Measurements from ENCODE around the gene MARCHF9.
A peak's percentile ranks its signal among the peaks of the same experiment; 100 is the strongest.

The MARCHF9 gene

GRCh38 chr12:57752668-57753000 lies 2.3 kb upstream of the MARCHF9 start:
- no peak overlapping the region for H2BK5ac ChIP-seq (ENCODE audit: low read depth, low read length, poor library complexity, severe bottlenecking)
- H2BK12ac ChIP-seq (ENCODE audit: low read length in 2 of 2) = no peak overlapping the region
- H3K4me3 ChIP-seq (ENCODE audit: insufficient read depth in 1 of 2, low read depth in 1 of 2, low read length in 2 of 2) = peak overlapping the region in 1 of 2 experiments; percentile 89
- 14% methylated on average over 3 of the region's 5 CpGs for WGBS
- no peak overlapping the region for H3K4ac ChIP-seq (ENCODE audit: low read depth in 1 of 2, low read length in 2 of 2)
- peaks cover 21% of the 10 kb centered on the region for H3K4me1 ChIP-seq (ENCODE audit: control insufficient read depth, insufficient read depth, low read depth, low read length)
- no peaks in the 10 kb centered on the region for H3K9me3 ChIP-seq (ENCODE audit: control insufficient read depth, low read length)
- no peak overlapping the region for H3K14ac ChIP-seq (ENCODE audit: low read length in 2 of 2)
- no peak for DNase-seq
- peaks cover 9% of the 10 kb centered on the region for H3K79me1 ChIP-seq (replicated peaks; ENCODE audit: low read length, poor library complexity, severe bottlenecking)
- H3K18ac ChIP-seq (ENCODE audit: low read depth in 1 of 2, low read length in 2 of 2) = peak overlapping the region; percentile 50 to 85
- H3K27ac ChIP-seq (ENCODE audit: low read length, poor library complexity, severe bottlenecking) = peak overlapping the region; percentile 40
- no peak overlapping the region for H2AK5ac ChIP-seq (ENCODE audit: low read length, severe bottlenecking)
- H2BK15ac ChIP-seq (ENCODE audit: low read depth, poor library complexity, severe bottlenecking) = no peak overlapping the region
- no peak overlapping the region for H3K23ac ChIP-seq (ENCODE audit: low read length in 2 of 2)
- peak overlapping the region; percentile 50 for H3K9ac ChIP-seq (ENCODE audit: low read length)
- no peak overlapping the region for H4K91ac ChIP-seq (ENCODE audit: low read length)
- H3K27me3 ChIP-seq (ENCODE audit: control insufficient read depth in 1 of 2, insufficient read depth in 1 of 2, low read length in 2 of 2) = peaks cover 11 to 23% of the 10 kb centered on the region in 2 experiments
- H3K4me2 ChIP-seq (ENCODE audit: low read length, poor library complexity, severe bottlenecking) = peak overlapping the region; percentile 76
- peaks cover 22 to 34% of the 10 kb centered on the region in 2 experiments for H3K36me3 ChIP-seq (ENCODE audit: control insufficient read depth in 1 of 2, insufficient read depth in 2 of 2, low read depth in 1 of 2, low read length in 2 of 2)
- H2AFZ ChIP-seq (ENCODE audit: low read depth, low read length) = no peak overlapping the region
- H2BK120ac ChIP-seq (ENCODE audit: low read depth, low read length) = peak overlapping the region; percentile 74
- H4K8ac ChIP-seq (ENCODE audit: low read length) = peak overlapping the region; percentile 56

DNA sequence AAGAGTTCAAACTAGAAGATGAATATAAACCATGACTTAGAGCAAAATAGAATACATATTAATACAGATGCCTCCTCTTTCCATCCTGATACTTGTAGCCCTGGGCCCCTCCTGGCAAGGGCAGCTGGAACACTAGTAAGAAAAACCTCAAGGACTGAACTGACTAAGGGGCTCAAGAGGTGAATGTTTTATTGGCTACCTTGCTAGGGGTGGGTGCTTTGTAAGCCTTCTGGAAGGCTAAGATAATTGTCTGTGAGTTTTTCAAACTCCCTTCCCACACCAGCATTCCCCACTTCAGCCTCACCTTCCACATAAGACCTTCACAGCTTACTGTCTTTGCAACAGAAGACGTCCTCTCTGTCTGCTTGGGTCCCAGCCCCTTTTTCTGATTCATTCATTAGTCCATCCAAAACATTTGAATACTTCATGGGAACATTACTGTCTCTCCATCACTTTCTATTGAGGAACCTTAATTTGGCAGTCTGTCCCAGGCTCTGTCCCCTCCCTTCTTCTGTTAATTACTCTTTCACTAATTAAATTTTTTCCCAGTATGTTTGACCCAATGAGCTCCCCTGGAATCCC lies 1.1 kb upstream of the MARCHF9 start:
- Histone ChIP-seq H2BK12ac (ENCODE audit: low read length in 2 of 2) (no peak overlapping the region), H3K79me1 (replicated peaks; ENCODE audit: low read length, poor library complexity, severe bottlenecking) (peaks cover 4% of the 10 kb centered on the region), H3K27me3 (ENCODE audit: control insufficient read depth in 1 of 2, insufficient read depth in 1 of 2, low read length in 2 of 2) (peaks cover 11 to 23% of the 10 kb centered on the region in 2 experiments), H3K27ac (ENCODE audit: low read length, poor library complexity, severe bottlenecking) (no peak overlapping the region), H2BK15ac (ENCODE audit: low read depth, poor library complexity, severe bottlenecking) (no peak overlapping the region), H2AK5ac (ENCODE audit: low read length, severe bottlenecking) (no peak overlapping the region), H3K18ac (ENCODE audit: low read depth in 1 of 2, low read length in 2 of 2) (no peak overlapping the region), H3K9ac (ENCODE audit: low read length) (no peak overlapping the region), H3K36me3 (ENCODE audit: control insufficient read depth in 1 of 2, insufficient read depth in 2 of 2, low read depth in 1 of 2, low read length in 2 of 2) (peaks cover 21 to 27% of the 10 kb centered on the region in 2 experiments), H3K4ac (ENCODE audit: low read depth in 1 of 2, low read length in 2 of 2) (no peak overlapping the region), H3K4me2 (ENCODE audit: low read length, poor library complexity, severe bottlenecking) (no peak overlapping the region), H2BK5ac (ENCODE audit: low read depth, low read length, poor library complexity, severe bottlenecking) (no peak overlapping the region), H4K91ac (ENCODE audit: low read length) (no peak overlapping the region), H3K4me1 (ENCODE audit: control insufficient read depth, insufficient read depth, low read depth, low read length) (peaks cover 21% of the 10 kb centered on the region), H4K8ac (ENCODE audit: low read length) (no peak overlapping the region), H2AFZ (ENCODE audit: low read depth, low read length) (no peak overlapping the region), H2BK120ac (ENCODE audit: low read depth, low read length) (no peak overlapping the region), H3K14ac (ENCODE audit: low read length in 2 of 2) (no peak overlapping the region), H3K4me3 (ENCODE audit: insufficient read depth in 1 of 2, low read depth in 1 of 2, low read length in 2 of 2) (no peak overlapping the region), H3K9me3 (ENCODE audit: control insufficient read depth, low read length) (no peaks in the 10 kb centered on the region), H3K23ac (ENCODE audit: low read length in 2 of 2) (no peak overlapping the region)
- no peak for DNase-seq
- 22% methylated on average over 1 of the region's 1 CpG for WGBS

DNA sequence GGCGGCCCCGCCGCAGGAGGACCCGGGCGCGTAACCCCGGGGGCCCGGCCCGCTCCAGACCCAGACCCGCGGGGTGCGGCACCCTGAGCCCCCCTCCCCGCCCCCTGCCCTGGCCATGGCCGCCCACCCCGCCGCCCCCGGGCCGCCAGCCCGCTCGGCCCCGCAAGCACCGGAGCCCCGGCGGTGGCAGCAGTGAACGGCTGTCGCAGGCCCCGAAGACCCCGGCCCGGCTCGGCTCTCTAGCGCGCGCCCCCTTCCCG lies 221 bp downstream of the MARCHF9 start:
- Histone ChIP-seq H3K18ac (ENCODE audit: low read depth in 1 of 2, low read length in 2 of 2) (no peak overlapping the region), H3K23ac (ENCODE audit: low read length in 2 of 2) (no peak overlapping the region), H3K4ac (ENCODE audit: low read depth in 1 of 2, low read length in 2 of 2) (no peak overlapping the region), H2BK5ac (ENCODE audit: low read depth, low read length, poor library complexity, severe bottlenecking) (no peak overlapping the region), H4K91ac (ENCODE audit: low read length) (no peak overlapping the region), H3K36me3 (ENCODE audit: control insufficient read depth in 1 of 2, insufficient read depth in 2 of 2, low read depth in 1 of 2, low read length in 2 of 2) (peaks cover 12 to 23% of the 10 kb centered on the region in 2 experiments), H2BK15ac (ENCODE audit: low read depth, poor library complexity, severe bottlenecking) (no peak overlapping the region), H3K14ac (ENCODE audit: low read length in 2 of 2) (no peak overlapping the region), H2BK120ac (ENCODE audit: low read depth, low read length) (no peak overlapping the region), H3K9ac (ENCODE audit: low read length) (no peak overlapping the region), H3K4me3 (ENCODE audit: insufficient read depth in 1 of 2, low read depth in 1 of 2, low read length in 2 of 2) (peak overlapping the region in 1 of 2 experiments; percentile 75), H3K4me1 (ENCODE audit: control insufficient read depth, insufficient read depth, low read depth, low read length) (peaks cover 21% of the 10 kb centered on the region), H3K27me3 (ENCODE audit: control insufficient read depth in 1 of 2, insufficient read depth in 1 of 2, low read length in 2 of 2) (peaks cover 11 to 23% of the 10 kb centered on the region in 2 experiments), H2AFZ (ENCODE audit: low read depth, low read length) (no peak overlapping the region), H2BK12ac (ENCODE audit: low read length in 2 of 2) (no peak overlapping the region), H3K9me3 (ENCODE audit: control insufficient read depth, low read length) (no peaks in the 10 kb centered on the region), H4K8ac (ENCODE audit: low read length) (no peak overlapping the region), H3K79me1 (replicated peaks; ENCODE audit: low read length, poor library complexity, severe bottlenecking) (no peaks in the 10 kb centered on the region), H3K4me2 (ENCODE audit: low read length, poor library complexity, severe bottlenecking) (peak overlapping the region; percentile 96), H2AK5ac (ENCODE audit: low read length, severe bottlenecking) (no peak overlapping the region), H3K27ac (ENCODE audit: low read length, poor library complexity, severe bottlenecking) (no peak overlapping the region)
- no peak for DNase-seq
- WGBS = 0% methylated on average over 6 of the region's 34 CpGs

DNA sequence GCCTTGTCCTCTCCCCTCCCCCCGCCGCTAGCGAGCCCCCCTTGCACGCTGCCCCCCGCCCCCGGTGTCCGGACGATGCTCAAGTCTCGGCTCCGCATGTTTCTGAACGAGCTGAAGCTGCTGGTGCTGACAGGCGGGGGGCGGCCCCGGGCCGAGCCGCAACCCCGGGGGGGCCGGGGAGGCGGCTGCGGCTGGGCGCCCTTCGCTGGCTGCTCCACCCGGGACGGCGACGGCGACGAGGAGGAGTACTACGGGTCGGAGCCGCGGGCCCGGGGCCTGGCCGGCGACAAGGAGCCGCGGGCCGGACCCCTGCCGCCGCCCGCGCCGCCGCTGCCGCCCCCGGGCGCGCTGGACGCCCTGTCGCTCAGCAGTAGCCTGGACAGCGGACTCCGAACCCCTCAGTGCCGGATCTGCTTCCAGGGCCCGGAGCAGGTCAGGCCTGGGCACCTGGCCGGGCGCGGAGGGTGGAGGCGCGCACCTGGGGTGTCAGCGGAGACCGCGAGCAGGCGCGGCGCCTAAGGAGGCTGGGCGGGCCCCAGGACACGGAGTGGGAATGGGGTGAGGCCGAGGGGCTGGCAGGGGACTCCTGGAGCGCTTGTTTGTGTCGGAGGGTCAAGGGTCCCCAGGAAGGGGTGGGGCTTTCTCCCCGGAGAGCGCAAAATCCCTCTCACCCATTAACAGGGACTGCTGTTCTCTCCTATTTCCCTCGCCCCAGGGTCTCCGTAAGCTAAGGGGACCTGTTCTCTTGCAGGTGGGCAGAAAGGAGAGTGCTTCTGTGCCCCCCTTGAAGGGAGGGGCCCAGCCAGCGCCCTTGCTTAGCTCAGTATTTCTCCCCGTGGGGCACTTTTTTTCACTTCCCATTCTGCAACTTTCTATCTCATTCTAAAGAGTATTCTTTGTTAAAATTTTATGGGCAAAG lies 810 bp downstream of the MARCHF9 start:
- Histone ChIP-seq H3K23ac (ENCODE audit: low read length in 2 of 2) (peak overlapping the region in 1 of 2 experiments; percentile 70), H3K79me1 (replicated peaks; ENCODE audit: low read length, poor library complexity, severe bottlenecking) (no peaks in the 10 kb centered on the region), H2AK5ac (ENCODE audit: low read length, severe bottlenecking) (no peak overlapping the region), H2BK12ac (ENCODE audit: low read length in 2 of 2) (no peak overlapping the region), H3K4me1 (ENCODE audit: control insufficient read depth, insufficient read depth, low read depth, low read length) (peaks cover 19% of the 10 kb centered on the region), H2AFZ (ENCODE audit: low read depth, low read length) (peak overlapping the region; percentile 44), H3K9me3 (ENCODE audit: control insufficient read depth, low read length) (no peaks in the 10 kb centered on the region), H2BK5ac (ENCODE audit: low read depth, low read length, poor library complexity, severe bottlenecking) (no peak overlapping the region), H3K27ac (ENCODE audit: low read length, poor library complexity, severe bottlenecking) (no peak overlapping the region), H3K36me3 (ENCODE audit: control insufficient read depth in 1 of 2, insufficient read depth in 2 of 2, low read depth in 1 of 2, low read length in 2 of 2) (peaks cover 6 to 18% of the 10 kb centered on the region in 2 experiments), H2BK15ac (ENCODE audit: low read depth, poor library complexity, severe bottlenecking) (no peak overlapping the region), H3K4me2 (ENCODE audit: low read length, poor library complexity, severe bottlenecking) (peak overlapping the region; percentile 96), H4K91ac (ENCODE audit: low read length) (no peak overlapping the region), H3K4me3 (ENCODE audit: insufficient read depth in 1 of 2, low read depth in 1 of 2, low read length in 2 of 2) (peak overlapping the region; percentile 65 to 75), H3K4ac (ENCODE audit: low read depth in 1 of 2, low read length in 2 of 2) (peak overlapping the region in 1 of 2 experiments; percentile 38), H3K14ac (ENCODE audit: low read length in 2 of 2) (no peak overlapping the region), H3K18ac (ENCODE audit: low read depth in 1 of 2, low read length in 2 of 2) (peak overlapping the region; percentile 35 to 58), H2BK120ac (ENCODE audit: low read depth, low read length) (no peak overlapping the region), H3K27me3 (ENCODE audit: control insufficient read depth in 1 of 2, insufficient read depth in 1 of 2, low read length in 2 of 2) (peaks cover 11 to 23% of the 10 kb centered on the region in 2 experiments), H3K9ac (ENCODE audit: low read length) (peak overlapping the region; percentile 32), H4K8ac (ENCODE audit: low read length) (no peak overlapping the region)
- WGBS = under 1% methylated on average over 58 of the region's 76 CpGs
- no peak for DNase-seq

Data from mesenchymal stem cell (in vitro differentiated cells and primary cell).